HG03442 (cell line): ENCODE results near the gene GPR162.

Experiments
- ATAC-seq: cut with Tn5 transposase; IDR thresholded peaks from one replicate; pipeline ENCODE4 v1.9.1; 2021; ENCODE audit warnings: mild to moderate bottlenecking, moderate library complexity; ENCODE audit not compliant: unreplicated experiment

Gene GPR162

GRCh38 chr12:6786416-6787094, 35.1 kb upstream of the GPR162 start:
- no peak for ATAC-seq

GRCh38 chr12:6787309-6787708, 34.3 kb upstream of the GPR162 start:
- ATAC-seq, result no peak

GRCh38 chr12:6788972-6789924, 32.4 kb upstream of the GPR162 start, which contains the start of gene CD4:
Gene CD4 (plus strand): TSS chr12:6789528. CDS start chr12:6800139, 10,611 bp downstream.
- ATAC-seq, result no peak

GRCh38 chr12:6790496-6791150, 31.0 kb upstream of the GPR162 start:
- no peak for ATAC-seq

GRCh38 chr12:6791931-6792520, 29.6 kb upstream of the GPR162 start:
- no peak for ATAC-seq

GRCh38 chr12:6792522-6793201, 29.0 kb upstream of the GPR162 start:
- no peak for ATAC-seq

- ATAC-seq, result no peak
Measured at GRCh38 chr12:6795088-6795487, 26.5 kb upstream of the GPR162 start.

- ATAC-seq, result no peak
Measured at GRCh38 chr12:6796576-6796975, 25.0 kb upstream of the GPR162 start.

- no peak for ATAC-seq
Measured at GRCh38 chr12:6799147-6799546, 22.5 kb upstream of the GPR162 start.

- ATAC-seq, result no peak
Measured at GRCh38 chr12:6807170-6807569, 14.5 kb upstream of the GPR162 start.

- no peak for ATAC-seq
Measured at GRCh38 chr12:6809056-6809455, 12.6 kb upstream of the GPR162 start.

- no peak for ATAC-seq
Measured at GRCh38 chr12:6810758-6811157, 10.9 kb upstream of the GPR162 start.

- no peak for ATAC-seq
Measured at GRCh38 chr12:6813363-6813762, 8.3 kb upstream of the GPR162 start.

- ATAC-seq, result no peak
Measured at GRCh38 chr12:6816598-6816997, 5.0 kb upstream of the GPR162 start.

GRCh38 chr12:6817098-6817497, 4.5 kb upstream of the GPR162 start:
- ATAC-seq, result no peak

GRCh38 chr12:6817662-6818157, 3.9 kb upstream of the GPR162 start:
- no peak for ATAC-seq

GRCh38 chr12:6818222-6818621, 3.4 kb upstream of the GPR162 start:
- ATAC-seq, result no peak

- ATAC-seq, result no peak
Measured at GRCh38 chr12:6818645-6819044, 3.0 kb upstream of the GPR162 start.

- no peak for ATAC-seq
Measured at GRCh38 chr12:6819106-6820030, 2.3 kb upstream of the GPR162 start.
